Upper lobe of right lung (tissue), 1 donor: Measurements from ENCODE around the gene HTR3D. TPM values are rescaled to one million over a fixed set of nuclear protein-coding genes. Genes with fewer than 3 reads are reported as not detected.

Experiments used
- ATAC-seq: fragments of 200-7000 bp; cut with Tn5 transposase; one replicate; pipeline ENCODE4 v1.9.1; 2020; ENCODE audit warnings: mild to moderate bottlenecking, moderate library complexity
- DNase-seq: peaks from one replicate; pipeline ENCODE4 v3.0.0-alpha.2; 2020
- H3K27ac ChIP-seq: fragments of 200-600 bp; one replicate; pipeline ENCODE4 v1.8.0; 2022
- H3K27me3 ChIP-seq: fragments of 200-600 bp; one replicate; pipeline ENCODE4 v1.8.0; 2022; ENCODE audit warnings: mild to moderate bottlenecking
- H3K36me3 ChIP-seq: fragments of 200-600 bp; one replicate; pipeline ENCODE4 v1.8.0; 2022
- H3K4me1 ChIP-seq: fragments of 200-600 bp; one replicate; pipeline ENCODE4 v1.8.0; 2022
- H3K4me3 ChIP-seq: fragments of 200-600 bp; one replicate; pipeline ENCODE4 v1.8.0; 2022; ENCODE audit warnings: mild to moderate bottlenecking
- H3K9me3 ChIP-seq: fragments of 200-600 bp; one replicate; pipeline ENCODE4 v1.8.0; 2022
- intact Hi-C: fragments of 100-400 bp; cut with DNase I; formaldehyde crosslinking; loops from one replicate; pipeline ENCODE4 v1.11.0; 2022
- total RNA-seq: library from RNA; stranded (reverse); fragmentation: NEBNext Ultra II Directional; extraction: Animal tissue kit (Norgen Biotek cat#: 25700); gene quantifications from one replicate; pipeline ENCODE4 v1.2.1, GENCODE V29; 2021
- TF ChIP-seq, protein P1 (sequence below): fragments of 200-600 bp; IDR thresholded peaks from one replicate; pipeline ENCODE4 v1.8.0; 2022; ENCODE audit warnings: antibody characterized with exemption
- donor health status: DM: no; HTN: yes; CAD: no; lungs with severe emphysema.

The HTR3D gene
- total RNA-seq, 1 donor from 2014 or later = not detected

- Histone ChIP-seq H3K4me1 (no peaks in the 10 kb centered on the region), H3K27me3 (no peaks in the 10 kb centered on the region), H3K36me3 (peaks cover 56% of the 10 kb centered on the region), H3K9me3 (no peaks in the 10 kb centered on the region), H3K4me3 (no peak overlapping the region), H3K27ac (no peak overlapping the region)
- TF ChIP-seq, protein P1, sequence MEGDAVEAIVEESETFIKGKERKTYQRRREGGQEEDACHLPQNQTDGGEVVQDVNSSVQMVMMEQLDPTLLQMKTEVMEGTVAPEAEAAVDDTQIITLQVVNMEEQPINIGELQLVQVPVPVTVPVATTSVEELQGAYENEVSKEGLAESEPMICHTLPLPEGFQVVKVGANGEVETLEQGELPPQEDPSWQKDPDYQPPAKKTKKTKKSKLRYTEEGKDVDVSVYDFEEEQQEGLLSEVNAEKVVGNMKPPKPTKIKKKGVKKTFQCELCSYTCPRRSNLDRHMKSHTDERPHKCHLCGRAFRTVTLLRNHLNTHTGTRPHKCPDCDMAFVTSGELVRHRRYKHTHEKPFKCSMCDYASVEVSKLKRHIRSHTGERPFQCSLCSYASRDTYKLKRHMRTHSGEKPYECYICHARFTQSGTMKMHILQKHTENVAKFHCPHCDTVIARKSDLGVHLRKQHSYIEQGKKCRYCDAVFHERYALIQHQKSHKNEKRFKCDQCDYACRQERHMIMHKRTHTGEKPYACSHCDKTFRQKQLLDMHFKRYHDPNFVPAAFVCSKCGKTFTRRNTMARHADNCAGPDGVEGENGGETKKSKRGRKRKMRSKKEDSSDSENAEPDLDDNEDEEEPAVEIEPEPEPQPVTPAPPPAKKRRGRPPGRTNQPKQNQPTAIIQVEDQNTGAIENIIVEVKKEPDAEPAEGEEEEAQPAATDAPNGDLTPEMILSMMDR = no peak
- intact Hi-C loops = no loop called here
- DNase-seq (no peak), ATAC-seq (no peak)
Observed at GRCh38 chr3:183987000-183987600, 44.4 kb upstream of the HTR3D start.

DNA sequence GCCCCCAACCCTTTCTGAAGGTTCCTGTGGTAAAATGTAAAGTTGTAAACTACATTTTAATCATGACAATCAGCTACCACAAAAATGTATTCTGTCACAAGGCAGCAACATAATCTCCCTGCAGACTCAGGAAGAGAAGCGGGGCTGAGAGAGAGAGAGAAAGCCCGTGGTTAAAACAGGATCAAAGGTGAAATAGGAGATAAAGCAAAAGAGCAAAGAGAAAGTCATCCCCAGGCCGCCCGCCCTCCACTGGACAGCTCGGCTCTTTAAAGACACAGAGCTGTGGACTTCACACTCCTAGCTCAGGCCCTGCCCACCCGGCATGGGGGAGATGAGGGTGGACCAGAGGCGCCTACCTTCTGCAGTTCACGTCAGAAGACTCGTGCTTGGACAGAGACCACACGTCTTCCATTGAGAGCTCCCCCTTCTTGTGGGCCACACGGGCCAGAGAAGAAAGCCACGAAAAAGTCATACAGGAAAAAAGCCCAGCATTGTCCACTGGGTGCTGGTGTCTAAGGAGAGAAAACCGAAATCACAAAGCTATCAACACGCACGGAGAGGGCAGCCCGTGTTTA lies 43.2 kb upstream of the HTR3D start:
- no peaks in the 10 kb centered on the region for H3K4me1 ChIP-seq
- no peaks in the 10 kb centered on the region for H3K27me3 ChIP-seq
- no peak overlapping the region for H3K4me3 ChIP-seq
- H3K27ac ChIP-seq = no peak overlapping the region
- TF ChIP-seq, protein P1 = no peak
- H3K36me3 ChIP-seq = peaks cover 44% of the 10 kb centered on the region
- H3K9me3 ChIP-seq = no peaks in the 10 kb centered on the region
- DNase-seq (no peak), ATAC-seq (no peak)
- intact Hi-C loops = no loop called here

DNA sequence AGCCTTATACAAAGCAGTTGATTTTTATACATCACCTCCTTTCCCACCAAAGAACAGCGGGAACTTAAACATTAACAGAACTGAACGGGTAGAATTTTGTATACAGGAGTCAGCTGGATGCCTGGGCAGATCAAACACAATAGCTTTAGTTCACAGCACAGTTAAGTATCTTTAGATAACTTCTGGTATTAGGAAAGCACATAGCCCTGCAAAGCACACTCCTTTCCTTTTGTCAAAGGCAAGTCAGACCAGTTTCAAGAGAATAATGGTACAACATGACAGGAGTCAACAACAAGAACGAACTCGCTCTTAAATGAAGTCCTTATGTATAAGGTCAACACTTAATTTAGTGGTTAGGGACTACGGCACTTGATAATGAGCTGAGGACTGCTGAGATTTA lies 40.1 kb upstream of the HTR3D start:
- H3K9me3 ChIP-seq = no peaks in the 10 kb centered on the region
- intact Hi-C loops = no loop called here
- no peaks in the 10 kb centered on the region for H3K4me1 ChIP-seq
- TF ChIP-seq, protein P1 = no peak
- no peak for DNase-seq
- H3K4me3 ChIP-seq = no peak overlapping the region
- peak; percentile 48 for ATAC-seq
- peaks cover 22% of the 10 kb centered on the region for H3K36me3 ChIP-seq
- H3K27me3 ChIP-seq = no peaks in the 10 kb centered on the region
- no peak overlapping the region for H3K27ac ChIP-seq

DNA sequence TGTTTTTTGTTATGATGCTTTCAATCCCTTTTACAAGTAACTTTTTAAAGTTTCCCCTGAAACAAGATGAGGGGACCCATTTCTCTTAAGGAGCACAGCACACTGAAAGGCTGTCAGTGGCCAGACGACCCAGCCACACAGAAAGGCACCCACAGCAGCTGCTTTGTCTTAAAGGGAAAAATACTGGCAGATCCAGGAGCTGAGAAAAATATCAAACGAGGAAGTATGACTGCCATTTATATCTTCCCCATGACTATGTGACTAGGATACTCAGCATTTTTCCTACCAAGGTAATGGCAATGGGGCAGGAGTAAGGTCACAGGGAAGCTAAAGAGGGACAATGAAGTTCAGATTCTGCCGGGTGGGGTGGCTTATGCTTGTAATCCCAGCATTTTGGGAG lies 29.8 kb upstream of the HTR3D start:
- intact Hi-C loops = no loop called here

GRCh38 chr3:184002469-184002868 lies 29.1 kb upstream of the HTR3D start:
- intact Hi-C loops = no loop called here
- Histone ChIP-seq H3K9me3 (no peaks in the 10 kb centered on the region), H3K4me1 (peaks cover 6% of the 10 kb centered on the region), H3K36me3 (no peaks in the 10 kb centered on the region), H3K4me3 (no peak overlapping the region), H3K27ac (no peak overlapping the region), H3K27me3 (no peaks in the 10 kb centered on the region)
- TF ChIP-seq, protein P1 = no peak
- DNase-seq = peak; percentile 39
- no peak for ATAC-seq

More for the DNA sequence above, 29.8 kb upstream of the HTR3D start:
- peaks cover 5% of the 10 kb centered on the region for H3K4me1 ChIP-seq
- TF ChIP-seq, protein P1 = no peak
- no peaks in the 10 kb centered on the region for H3K36me3 ChIP-seq
- no peak overlapping the region for H3K27ac ChIP-seq
- no peak for ATAC-seq
- DNase-seq = no peak
- no peaks in the 10 kb centered on the region for H3K9me3 ChIP-seq
- no peaks in the 10 kb centered on the region for H3K27me3 ChIP-seq
- no peak overlapping the region for H3K4me3 ChIP-seq
